Activated CD8-positive, alpha-beta memory T cell treated with anti-CD3 and anti-CD28 coated beads for 24 hours (primary cell): ENCODE measurements around the gene FEM1A.
"Not testable (repeated sequence)": the region's sequence is repeated elsewhere in the genome, so short reads cannot be mapped to it uniquely, and the experiment has no call there.

ENCODE experiments used
- DNase-seq: peaks from one replicate; pipeline ENCODE4 v3.0.0-alpha.2; 2020

FEM1A gene

DNA sequence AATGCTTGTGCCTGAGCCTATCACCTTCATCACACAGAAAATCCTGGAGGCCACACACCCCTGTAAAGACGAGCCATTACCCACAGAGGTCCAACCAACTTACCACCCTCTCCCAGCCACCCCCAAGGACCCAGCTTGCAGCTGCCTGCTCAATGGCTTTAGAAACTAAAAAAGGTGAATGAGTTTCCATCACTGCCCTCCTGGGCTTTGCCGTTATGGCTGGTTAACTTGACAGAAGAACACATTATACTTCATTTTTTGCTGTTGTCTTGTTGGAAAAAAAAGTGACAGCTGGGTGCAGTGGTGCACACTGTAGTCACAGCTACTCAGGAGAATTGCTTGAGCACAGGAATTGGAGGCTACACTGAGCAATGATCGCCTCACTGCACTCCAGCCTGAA lies 17.4 kb upstream of the FEM1A start:
- no peak for DNase-seq

GRCh38 chr19:4775627-4776152 lies 15.8 kb upstream of the FEM1A start:
- no peak for DNase-seq

- no peak for DNase-seq
Observed at GRCh38 chr19:4776436-4777211, 14.9 kb upstream of the FEM1A start.

- not testable (repeated sequence) for DNase-seq
Observed at GRCh38 chr19:4778124-4778523, 13.4 kb upstream of the FEM1A start.

DNA sequence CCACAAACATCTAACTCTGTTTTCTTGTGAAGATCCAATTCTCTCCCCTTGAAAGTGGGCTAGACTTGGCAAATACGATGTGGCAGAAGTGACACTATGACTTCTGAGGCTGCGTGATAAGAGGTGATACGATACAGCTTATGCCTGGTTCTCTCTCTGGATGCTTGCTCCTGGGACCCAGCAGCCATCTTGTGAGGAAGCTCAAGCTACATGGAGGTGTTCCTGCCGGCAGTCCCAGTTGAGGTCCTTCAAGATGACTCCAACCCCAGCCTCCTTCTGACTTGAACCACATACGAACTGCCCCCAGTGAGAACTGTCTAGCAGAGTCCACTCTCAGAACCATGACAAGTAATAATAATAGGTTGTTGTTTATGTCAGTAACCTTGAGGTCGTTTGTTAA lies 10.7 kb upstream of the FEM1A start:
- no peak for DNase-seq

- no peak for DNase-seq
Observed at GRCh38 chr19:4781801-4782200, 9.7 kb upstream of the FEM1A start.

- not testable (repeated sequence) for DNase-seq
Observed at GRCh38 chr19:4786412-4787016, 5.0 kb upstream of the FEM1A start.

GRCh38 chr19:4792019-4792865 lies 708 bp downstream of the FEM1A start:
- DNase-seq = peak; percentile 69

- DNase-seq = not testable (repeated sequence)
Observed at GRCh38 chr19:4792866-4793195, 1.3 kb downstream of the FEM1A start.

DNA sequence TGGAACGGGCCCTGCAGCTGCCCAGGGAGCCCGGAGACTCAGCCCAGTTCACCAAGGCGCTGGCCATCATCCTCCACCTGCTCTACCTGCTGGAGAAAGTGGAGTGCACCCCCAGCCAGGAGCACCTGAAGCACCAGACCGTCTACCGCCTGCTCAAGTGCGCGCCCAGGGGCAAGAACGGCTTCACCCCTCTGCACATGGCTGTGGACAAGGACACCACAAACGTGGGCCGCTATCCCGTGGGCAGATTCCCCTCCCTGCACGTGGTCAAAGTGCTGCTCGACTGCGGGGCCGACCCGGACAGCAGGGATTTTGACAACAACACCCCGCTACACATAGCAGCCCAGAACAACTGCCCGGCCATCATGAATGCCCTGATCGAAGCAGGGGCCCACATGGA lies 1.7 kb downstream of the FEM1A start:
- DNase-seq = not testable (repeated sequence)

GRCh38 chr19:4794971-4795370 lies 3.4 kb downstream of the FEM1A start:
- no peak for DNase-seq

DNA sequence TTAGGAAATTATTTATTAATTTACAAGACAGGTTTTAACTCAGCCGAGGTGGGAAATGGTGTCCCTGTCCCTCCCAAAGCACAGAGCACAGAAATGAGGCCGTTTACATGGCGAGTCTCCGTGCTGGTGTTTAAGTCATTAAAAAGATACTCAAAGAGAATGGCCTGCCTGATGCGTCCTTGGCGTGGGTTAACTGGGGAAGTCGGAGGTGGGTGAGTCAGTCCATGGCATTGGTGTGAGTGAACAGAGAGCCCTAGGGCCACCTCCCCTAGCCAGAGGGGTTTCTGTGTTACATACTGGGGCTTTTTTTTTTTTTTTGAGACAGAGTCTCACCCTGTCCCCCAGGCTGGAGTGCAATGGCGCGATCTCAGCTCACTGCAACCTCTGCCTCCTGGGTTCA lies 3.9 kb downstream of the FEM1A start:
- no peak for DNase-seq

DNA sequence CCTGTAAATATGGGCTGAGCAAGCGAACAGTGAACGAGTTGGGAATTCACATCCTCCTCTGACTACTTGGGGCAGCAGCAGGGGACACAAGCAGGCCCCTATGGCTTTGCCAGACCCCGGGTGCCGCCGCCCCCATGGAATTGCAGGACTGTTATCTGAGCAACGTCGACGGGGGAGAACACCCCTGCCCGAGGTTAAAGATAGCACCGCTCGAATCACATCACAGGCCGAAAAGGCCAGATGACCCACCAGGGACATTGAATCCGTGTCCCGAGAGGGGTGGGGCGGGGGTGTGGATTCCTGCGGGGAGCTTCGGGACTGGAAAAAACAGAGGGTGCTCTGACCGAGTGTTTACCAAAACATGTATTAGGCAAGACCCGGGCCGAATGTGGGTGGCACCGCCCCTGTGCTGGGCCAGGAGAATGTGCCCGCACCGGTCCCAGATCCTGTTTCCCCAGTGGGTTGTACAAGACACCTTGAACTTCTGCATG lies 9.1 kb downstream of the FEM1A start:
- DNase-seq = no peak

- no peak for DNase-seq
Observed at GRCh38 chr19:4801085-4801619, 9.6 kb downstream of the FEM1A start.

- no peak for DNase-seq
Observed at GRCh38 chr19:4802711-4803110, 11.2 kb downstream of the FEM1A start.

- peak; percentile 81 for DNase-seq
Observed at GRCh38 chr19:4803736-4804695, 12.5 kb downstream of the FEM1A start.

DNA sequence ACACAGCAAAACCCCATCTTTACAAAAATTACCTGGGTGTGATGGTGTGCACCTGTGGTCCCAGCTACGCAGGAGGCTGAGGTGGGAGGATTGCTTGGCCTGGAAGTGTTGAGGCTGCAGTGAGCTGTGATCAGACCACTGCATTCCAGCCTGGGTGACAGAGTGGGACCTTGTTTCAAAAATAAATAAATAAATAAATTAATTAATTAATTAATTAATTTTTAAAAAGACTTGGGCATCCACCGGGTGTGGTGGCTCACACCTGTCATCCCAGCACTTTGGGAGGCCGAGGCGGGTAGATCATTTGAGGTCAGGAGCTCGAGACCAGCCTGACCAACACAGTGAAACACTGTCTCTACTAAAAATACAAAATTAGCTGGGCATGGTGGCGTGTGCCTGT lies 13.6 kb downstream of the FEM1A start:
- not testable (repeated sequence) for DNase-seq

DNA sequence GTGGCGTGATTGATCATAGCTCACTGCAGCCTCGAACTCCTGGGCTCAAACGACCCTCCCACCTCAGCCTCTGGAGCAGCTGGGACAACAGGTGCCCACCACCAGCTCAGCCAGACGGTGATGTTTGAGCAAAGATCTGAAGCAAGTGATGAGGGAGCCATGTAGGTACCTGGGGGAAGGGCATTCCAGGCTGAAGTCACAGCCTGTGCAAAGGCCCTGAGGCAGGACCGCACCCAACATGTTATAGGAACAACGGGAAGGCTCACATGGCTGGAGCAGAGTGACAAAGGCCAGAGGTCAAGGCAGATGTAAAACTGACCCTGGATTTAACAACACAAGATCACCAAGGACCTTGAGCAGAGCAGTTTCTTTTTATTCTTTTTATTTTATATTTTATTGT lies 14.8 kb downstream of the FEM1A start:
- DNase-seq = no peak

- DNase-seq = no peak
Observed at GRCh38 chr19:4807188-4807587, 15.7 kb downstream of the FEM1A start.

- DNase-seq = peak; percentile 98
Observed at GRCh38 chr19:4811328-4812131, 20.0 kb downstream of the FEM1A start.
